Calu3 (cell line): Measurements from ENCODE around the gene AIFM2. TPM values are rescaled to one million over a fixed set of nuclear protein-coding genes. Genes with fewer than 3 reads are reported as not detected.
"Not testable (repeated sequence)": the region's sequence is repeated elsewhere in the genome, so short reads cannot be mapped to it uniquely, and the experiment has no call there.

ENCODE experiments used
- BruUV-seq: library from RNA; stranded (reverse); fragments of 400-500 nt; replicated peaks from 2 replicates; lab custom pipeline; 2021; lab: Mats Ljungman, UMichigan
- CTCF ChIA-PET: fragments of 300-600 bp; sonication (Branson Sonifier 250); formaldehyde crosslinking; loops from one replicate; lab custom pipeline; 2022; ENCODE audit warnings: antibody characterized with exemption; lab: Charles Lee
- DNase-seq: peaks from one replicate; pipeline ENCODE4 v3.0.0; 2022
- H3K27ac Mint-ChIP-seq: one replicate; pipeline ENCODE4 v1.8.0; 2022; ENCODE audit warnings: mixed read lengths; ENCODE audit not compliant: unreplicated experiment
- H3K27me3 Mint-ChIP-seq: one replicate; pipeline ENCODE4 v1.8.0; 2022; ENCODE audit warnings: mixed read lengths; ENCODE audit not compliant: unreplicated experiment
- H3K36me3 Mint-ChIP-seq: one replicate; pipeline ENCODE4 v1.8.0; 2022; ENCODE audit warnings: mild to moderate bottlenecking, moderate library complexity, mixed read lengths; ENCODE audit not compliant: insufficient read depth, unreplicated experiment
- H3K4me1 Mint-ChIP-seq: one replicate; pipeline ENCODE4 v1.8.0; 2022; ENCODE audit warnings: mild to moderate bottlenecking, low read depth, mixed read lengths; ENCODE audit not compliant: unreplicated experiment
- H3K4me3 Mint-ChIP-seq: one replicate; pipeline ENCODE4 v1.8.0; 2022; ENCODE audit warnings: mild to moderate bottlenecking, low read depth, moderate library complexity, mixed read lengths; ENCODE audit not compliant: unreplicated experiment
- H3K9me3 Mint-ChIP-seq: one replicate; pipeline ENCODE4 v1.8.0; 2022; ENCODE audit warnings: low read depth, mixed read lengths; ENCODE audit not compliant: unreplicated experiment
- intact Hi-C: fragments of 100-400 bp; cut with micrococcal nuclease; formaldehyde crosslinking; loops from one replicate; pipeline ENCODE4 v1.10.0; 2022; ENCODE audit not compliant: unreplicated experiment
- total RNA-seq: library from RNA; stranded (reverse); gene quantifications from 2 replicates; pipeline ENCODE4 v1.2.3, GENCODE V29; 2022
- TF ChIP-seq, protein P1 (sequence below): fragments of 200-600 bp; IDR thresholded peaks from one replicate; pipeline ENCODE4 v1.8.0; 2022; ENCODE audit warnings: antibody characterized with exemption; ENCODE audit not compliant: unreplicated experiment

Gene AIFM2
- total RNA-seq, 1 experiment from 2014 or later: 21.1 TPM

DNA sequence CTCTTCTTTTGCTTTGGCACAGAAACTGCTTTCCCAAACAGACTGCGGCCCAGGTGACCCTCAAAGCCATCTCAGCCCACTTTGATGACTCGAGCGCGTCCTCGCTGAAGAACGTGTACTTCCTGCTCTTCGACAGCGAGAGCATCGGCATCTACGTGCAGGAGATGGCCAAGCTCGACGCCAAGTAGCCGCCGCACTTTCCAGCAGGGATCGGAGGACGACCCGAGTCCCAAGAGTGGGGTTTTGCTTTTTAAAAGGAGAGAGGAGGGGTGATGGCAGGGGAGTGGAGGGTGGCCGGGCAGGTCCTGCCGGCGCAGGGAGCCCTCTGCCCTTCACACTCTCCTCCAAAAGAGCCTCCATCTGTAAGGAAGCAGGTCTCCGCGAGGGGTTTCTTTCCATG lies 21.1 kb downstream of the AIFM2 start:
- BruUV-seq: no TSS peak
- TF ChIP-seq, protein P1, sequence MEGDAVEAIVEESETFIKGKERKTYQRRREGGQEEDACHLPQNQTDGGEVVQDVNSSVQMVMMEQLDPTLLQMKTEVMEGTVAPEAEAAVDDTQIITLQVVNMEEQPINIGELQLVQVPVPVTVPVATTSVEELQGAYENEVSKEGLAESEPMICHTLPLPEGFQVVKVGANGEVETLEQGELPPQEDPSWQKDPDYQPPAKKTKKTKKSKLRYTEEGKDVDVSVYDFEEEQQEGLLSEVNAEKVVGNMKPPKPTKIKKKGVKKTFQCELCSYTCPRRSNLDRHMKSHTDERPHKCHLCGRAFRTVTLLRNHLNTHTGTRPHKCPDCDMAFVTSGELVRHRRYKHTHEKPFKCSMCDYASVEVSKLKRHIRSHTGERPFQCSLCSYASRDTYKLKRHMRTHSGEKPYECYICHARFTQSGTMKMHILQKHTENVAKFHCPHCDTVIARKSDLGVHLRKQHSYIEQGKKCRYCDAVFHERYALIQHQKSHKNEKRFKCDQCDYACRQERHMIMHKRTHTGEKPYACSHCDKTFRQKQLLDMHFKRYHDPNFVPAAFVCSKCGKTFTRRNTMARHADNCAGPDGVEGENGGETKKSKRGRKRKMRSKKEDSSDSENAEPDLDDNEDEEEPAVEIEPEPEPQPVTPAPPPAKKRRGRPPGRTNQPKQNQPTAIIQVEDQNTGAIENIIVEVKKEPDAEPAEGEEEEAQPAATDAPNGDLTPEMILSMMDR: no peak
- Mint-ChIP-seq H3K4me3 (no peak overlapping the region), H3K9me3 (no peaks in the 10 kb centered on the region), H3K4me1 (no peaks in the 10 kb centered on the region), H3K27ac (no peak overlapping the region), H3K36me3 (peaks cover 25% of the 10 kb centered on the region), H3K27me3 (no peaks in the 10 kb centered on the region)
- intact Hi-C loops: no loop called here
- CTCF ChIA-PET: no interaction called here
- DNase-seq: no peak

- H3K36me3 Mint-ChIP-seq: peaks cover 15% of the 10 kb centered on the region
- TF ChIP-seq, protein P1: no peak
- no peak overlapping the region for H3K4me3 Mint-ChIP-seq
- no peak for DNase-seq
- intact Hi-C loops: no loop called here
- no TSS peak for BruUV-seq
- H3K4me1 Mint-ChIP-seq: no peaks in the 10 kb centered on the region
- CTCF ChIA-PET: no interaction called here
- no peak overlapping the region for H3K27ac Mint-ChIP-seq
- H3K27me3 Mint-ChIP-seq: no peaks in the 10 kb centered on the region
- no peaks in the 10 kb centered on the region for H3K9me3 Mint-ChIP-seq
Measured at GRCh38 chr10:70109064-70109729, 23.4 kb downstream of the AIFM2 start.

GRCh38 chr10:70106958-70107791 lies 25.4 kb downstream of the AIFM2 start:
- intact Hi-C loops: no loop called here
- CTCF ChIA-PET: interaction anchor here (0.8 kb wide), 1 partner anchor 1077 kb away, joined by 5 read pairs; no protein-coding TSS in a partner anchor
- Mint-ChIP-seq H3K27ac (no peak overlapping the region), H3K9me3 (no peaks in the 10 kb centered on the region), H3K4me1 (no peaks in the 10 kb centered on the region), H3K36me3 (peaks cover 12% of the 10 kb centered on the region), H3K4me3 (no peak overlapping the region), H3K27me3 (no peaks in the 10 kb centered on the region)
- DNase-seq: no peak
- no TSS peak for BruUV-seq
- TF ChIP-seq, protein P1: peak; percentile 48

GRCh38 chr10:70101668-70102067 lies 31.0 kb downstream of the AIFM2 start:
- no peak overlapping the region for H3K27ac Mint-ChIP-seq
- CTCF ChIA-PET: no interaction called here
- no TSS peak for BruUV-seq
- intact Hi-C loops: no loop called here
- DNase-seq: no peak
- H3K4me3 Mint-ChIP-seq: no peak overlapping the region
- peaks cover 4% of the 10 kb centered on the region for H3K36me3 Mint-ChIP-seq
- H3K9me3 Mint-ChIP-seq: no peaks in the 10 kb centered on the region
- no peaks in the 10 kb centered on the region for H3K4me1 Mint-ChIP-seq
- TF ChIP-seq, protein P1: no peak
- H3K27me3 Mint-ChIP-seq: no peaks in the 10 kb centered on the region

DNA sequence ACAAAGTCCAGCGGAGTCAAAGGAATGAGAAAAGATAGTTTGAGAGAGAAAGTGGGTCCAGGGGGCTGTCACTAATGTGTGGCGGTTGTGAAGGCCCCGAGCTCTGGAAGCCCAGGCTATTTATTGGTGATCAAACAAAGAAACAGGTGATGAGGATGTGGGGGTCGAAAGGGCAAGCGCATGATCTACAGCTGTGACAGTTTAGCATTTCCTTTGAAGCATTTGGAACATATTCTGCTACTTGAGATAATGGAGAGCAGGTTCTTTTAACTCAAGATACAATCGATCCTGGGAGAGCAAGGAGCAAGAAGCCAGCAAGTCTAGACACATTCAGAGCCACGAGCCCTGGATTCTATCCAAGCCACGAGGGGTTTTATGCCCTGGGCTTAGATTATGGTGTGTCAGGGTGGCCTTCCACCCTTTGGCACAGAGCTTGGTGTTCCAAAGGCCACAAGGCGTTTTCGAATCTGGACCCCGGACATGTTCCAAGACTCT lies 31.5 kb downstream of the AIFM2 start:
- CTCF ChIA-PET, BruUV-seq, H3K9me3 Mint-ChIP-seq, H3K4me3 Mint-ChIP-seq, H3K4me1 Mint-ChIP-seq, H3K27me3 Mint-ChIP-seq, DNase-seq, intact Hi-C loops, H3K27ac Mint-ChIP-seq, H3K36me3 Mint-ChIP-seq: not testable (repeated sequence)
